Measurements from ENCODE around the gene OTUB2. TPM values are rescaled to one million over a fixed set of nuclear protein-coding genes. Genes with fewer than 3 reads are reported as not detected.

Gene OTUB2
- total RNA-seq, 1 donor from 2014 or later = 6.8 TPM

DNA sequence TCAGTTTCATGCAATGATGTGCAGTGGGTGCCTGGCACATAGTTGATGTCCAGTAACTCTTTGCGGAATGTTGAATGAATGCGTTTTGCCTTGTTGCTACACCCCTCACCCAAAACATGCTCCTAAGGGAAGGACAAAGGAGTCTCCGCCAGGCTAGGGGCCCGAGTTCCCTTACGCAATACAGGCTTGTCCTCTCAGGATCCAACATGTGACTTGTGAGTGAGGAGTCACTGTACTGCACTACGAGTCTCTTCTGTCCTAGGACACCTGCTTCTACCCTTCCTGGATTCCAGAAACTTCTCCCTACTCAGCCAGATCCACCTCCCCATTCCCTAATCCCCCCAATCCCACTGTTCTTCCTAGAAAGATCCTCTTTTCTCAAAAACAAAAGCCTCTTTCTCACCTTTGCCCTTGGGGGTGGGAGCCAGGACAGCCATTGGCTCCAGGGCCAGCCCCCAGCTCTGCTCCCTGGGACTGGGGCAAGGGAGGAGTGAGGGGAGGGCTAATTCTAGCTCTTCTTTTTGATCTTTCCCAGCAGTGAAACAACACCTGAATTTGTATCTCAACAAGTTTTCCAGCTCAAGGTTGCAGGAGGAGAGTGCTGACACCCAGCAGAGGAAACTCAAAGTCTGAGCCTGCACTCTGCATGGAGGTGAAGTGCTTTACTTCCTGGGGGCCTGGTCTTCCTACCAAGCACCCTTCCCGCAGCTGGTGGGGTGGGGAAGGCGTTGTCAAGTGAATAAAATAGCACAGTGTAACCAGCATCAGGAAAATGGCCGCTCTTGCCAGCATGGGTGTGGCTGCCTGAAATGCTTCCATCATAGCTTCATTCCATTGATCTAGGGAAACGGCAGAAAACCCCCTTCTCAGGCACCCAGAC lies 3.4 kb upstream of the OTUB2 start:
- Histone ChIP-seq H3K9ac (no peak overlapping the region), H3K4me1 (peaks cover 38% of the 10 kb centered on the region), H4K20me1 (ENCODE audit: low read depth) (no peaks in the 10 kb centered on the region), H3K4me2 (peak overlapping the region; percentile 66), H3K4me3 (no peak overlapping the region), H3K9me3 (ENCODE audit: low read depth) (no peaks in the 10 kb centered on the region), H3K27me3 (no peaks in the 10 kb centered on the region), H2AFZ (replicated peaks) (no peak overlapping the region), H3F3A (ENCODE audit: low read depth) (peaks cover 25% of the 10 kb centered on the region), H3K36me3 (no peaks in the 10 kb centered on the region), H3K79me2 (ENCODE audit: low read depth) (no peaks in the 10 kb centered on the region), H3K27ac (peak overlapping the region; percentile 38)
- Mint-ChIP-seq H3K9me3 (no peaks in the 10 kb centered on the region), H3K27me3 (ENCODE audit: insufficient read depth, low read depth) (peaks cover 14% of the 10 kb centered on the region), H3K36me3 (no peaks in the 10 kb centered on the region), H3K27ac (peak overlapping the region; percentile 62), H3K4me1 (peaks cover 45% of the 10 kb centered on the region), H3K4me3 (no peak overlapping the region)
- TF ChIP-seq EZH2phosphoT487 (IDR thresholded peaks at IDR 0.05) (no peak), EZH2 (IDR thresholded peaks at IDR 0.05) (no peak), CTCF (IDR thresholded peaks at IDR 0.05) (no peak)
- DNase-seq (ENCODE audit: low spot score) = peak; percentile 64

- Mint-ChIP-seq H3K36me3 (peaks cover under 1% of the 10 kb centered on the region), H3K27me3 (ENCODE audit: insufficient read depth, low read depth) (peaks cover 15% of the 10 kb centered on the region), H3K4me3 (no peak overlapping the region), H3K9me3 (no peaks in the 10 kb centered on the region), H3K4me1 (peaks cover 49% of the 10 kb centered on the region), H3K27ac (peak overlapping the region; percentile 57)
- Histone ChIP-seq H3K27me3 (no peaks in the 10 kb centered on the region), H3K27ac (no peak overlapping the region), H3K4me1 (peaks cover 38% of the 10 kb centered on the region), H3K36me3 (no peaks in the 10 kb centered on the region), H3K9me3 (ENCODE audit: low read depth) (no peaks in the 10 kb centered on the region), H2AFZ (replicated peaks) (no peak overlapping the region), H3F3A (ENCODE audit: low read depth) (peaks cover 25% of the 10 kb centered on the region), H3K9ac (no peak overlapping the region), H3K4me2 (no peak overlapping the region), H4K20me1 (ENCODE audit: low read depth) (no peaks in the 10 kb centered on the region), H3K4me3 (no peak overlapping the region), H3K79me2 (ENCODE audit: low read depth) (peaks cover 2% of the 10 kb centered on the region)
- no peak for DNase-seq (ENCODE audit: low spot score)
- no peak for TF ChIP-seq CTCF (IDR thresholded peaks at IDR 0.05)
- no peak for TF ChIP-seq EZH2 (IDR thresholded peaks at IDR 0.05)
Observed at GRCh38 chr14:94024549-94024948, 1.6 kb upstream of the OTUB2 start.

GRCh38 chr14:94025720-94026119 lies 420 bp upstream of the OTUB2 start:
- Mint-ChIP-seq H3K9me3 (no peaks in the 10 kb centered on the region), H3K36me3 (peaks cover 6% of the 10 kb centered on the region), H3K4me3 (peak overlapping the region; percentile 90), H3K27ac (peak overlapping the region; percentile 12), H3K27me3 (ENCODE audit: insufficient read depth, low read depth) (peaks cover 14% of the 10 kb centered on the region), H3K4me1 (peaks cover 54% of the 10 kb centered on the region)
- no peaks in the 10 kb centered on the region for H3K27me3 ChIP-seq
- peaks cover 3% of the 10 kb centered on the region for H3K79me2 ChIP-seq (ENCODE audit: low read depth)
- no peak for DNase-seq (ENCODE audit: low spot score)
- peak overlapping the region; percentile 14 for H2AFZ ChIP-seq (replicated peaks)
- H3K4me2 ChIP-seq = peak overlapping the region; percentile 71
- H3K27ac ChIP-seq = no peak overlapping the region
- no peaks in the 10 kb centered on the region for H3K9me3 ChIP-seq (ENCODE audit: low read depth)
- peak overlapping the region; percentile 66 for H3K4me3 ChIP-seq
- H3K9ac ChIP-seq = no peak overlapping the region
- TF ChIP-seq EZH2 (IDR thresholded peaks at IDR 0.05) (no peak), EZH2phosphoT487 (IDR thresholded peaks at IDR 0.05) (no peak), CTCF (IDR thresholded peaks at IDR 0.05) (no peak)
- H3K4me1 ChIP-seq = peaks cover 28% of the 10 kb centered on the region
- H3F3A ChIP-seq (ENCODE audit: low read depth) = peaks cover 25% of the 10 kb centered on the region
- no peaks in the 10 kb centered on the region for H3K36me3 ChIP-seq
- no peaks in the 10 kb centered on the region for H4K20me1 ChIP-seq (ENCODE audit: low read depth)
